Measurements from ENCODE around the gene SORCS3.

GRCh38 chr10:104641187-104641936 lies at the start of gene SORCS3:
- TF ChIP-seq CTCF (IDR thresholded peaks at IDR 0.05) (no peak), POLR2AphosphoS5 (IDR thresholded peaks at IDR 0.05; ENCODE audit: low read depth, low read length) (no peak), SIN3A (IDR thresholded peaks at IDR 0.05; ENCODE audit: borderline replicate concordance, insufficient read depth, low read depth, low read length) (no peak), TCF7L2 (IDR thresholded peaks at IDR 0.05; ENCODE audit: low read depth, low read length) (no peak)
